ENCODE data around the gene ADAM20. TPM values are rescaled to one million over a fixed set of nuclear protein-coding genes. Genes with fewer than 3 reads are reported as not detected.

Gene ADAM20
- total RNA-seq, 1 experiment from 2014 or later = 0.31 TPM

GRCh38 chr14:70473825-70474224 lies 61.0 kb downstream of the ADAM20 start:
- ChIA-PET POLR2A (no interaction called here), CTCF (no interaction called here)
- H3K36me3 ChIP-seq (ENCODE audit: control insufficient read depth, insufficient read depth, low read length) = no peaks in the 10 kb centered on the region
- no peak for DNase-seq (ENCODE audit: low read depth, low spot score)
- BruUV-seq (replicated peaks) = no TSS peak
- intact Hi-C loops (cut with micrococcal nuclease; ENCODE audit: unreplicated experiment) (no loop called here), in situ Hi-C loops (cut with HindIII; ENCODE audit: low pct_unique_long_range_greater_than_20kb, low sequenced_read_pairs) (no loop called here)
- H3K27me3 ChIP-seq (ENCODE audit: control insufficient read depth, insufficient read depth, low read length) = no peaks in the 10 kb centered on the region
- no peak overlapping the region for H3K4me3 ChIP-seq (ENCODE audit: low read depth in 2 of 2, low read length in 2 of 2)
- no peaks in the 10 kb centered on the region for H3K4me1 ChIP-seq (ENCODE audit: control insufficient read depth, insufficient read depth, low read length)
- H3K27ac ChIP-seq (ENCODE audit: low read length) = no peak overlapping the region
- no peak for TF ChIP-seq CTCF (IDR thresholded peaks at IDR 0.05)
- no peak for TF ChIP-seq SIN3A (IDR thresholded peaks at IDR 0.05; ENCODE audit: borderline replicate concordance, insufficient read depth, low read depth, low read length)
- TF ChIP-seq TCF7L2 (IDR thresholded peaks at IDR 0.05; ENCODE audit: low read depth, low read length) = no peak
- TF ChIP-seq REST (IDR thresholded peaks at IDR 0.05; ENCODE audit: insufficient read depth in 1 of 2, low read depth in 2 of 2, low read length in 1 of 2) = no peak
- no peak for TF ChIP-seq POLR2AphosphoS5 (IDR thresholded peaks at IDR 0.05; ENCODE audit: low read depth, low read length)
- no peak for ATAC-seq
- H3K9me3 ChIP-seq (ENCODE audit: control insufficient read depth, insufficient read depth, low read depth, low read length) = no peaks in the 10 kb centered on the region

Other genes starting within 250 kb of the ADAM20 start
- 33.2 TPM for gene COX16, start 175.3 kb downstream of the ADAM20 start, total RNA-seq (2021; ENCODE audit: unreplicated experiment)
- 13.6 TPM for gene SYNJ2BP, start 117.9 kb downstream of the ADAM20 start, total RNA-seq (2021; ENCODE audit: unreplicated experiment)
- 0.08 TPM for gene ADAM21, start 82.8 kb downstream of the ADAM20 start, total RNA-seq (2021; ENCODE audit: unreplicated experiment)
- gene MED6, start 65.7 kb upstream of the ADAM20 start, total RNA-seq (2021; ENCODE audit: unreplicated experiment) = 24.4 TPM
- 0.49 TPM for gene TTC9, start 106.9 kb upstream of the ADAM20 start, total RNA-seq (2021; ENCODE audit: unreplicated experiment)

Measured in Panc1 (cell line).